Prostate gland (tissue), 2 donors: Measurements from ENCODE around the gene USP32. TPM values are rescaled to one million over a fixed set of nuclear protein-coding genes. Genes with fewer than 3 reads are reported as not detected.
"Not testable (repeated sequence)": the region's sequence is repeated elsewhere in the genome, so short reads cannot be mapped to it uniquely, and the experiment has no call there.

Experiments
- DNase-seq: peaks from one replicate; pipeline ENCODE4 v3.0.0-alpha.2; 2019; ENCODE audit warnings: low spot score
- H3K27ac ChIP-seq, 2 donors: fragments of 200-600 bp; sonication (generic); 2 replicates each; pipeline ENCODE4 v1.5.1; 2017 to 2019
- H3K27me3 ChIP-seq: fragments of 200-600 bp; sonication (generic); replicated peaks from 2 replicates; pipeline ENCODE4 v1.5.1; 2019; ENCODE audit not compliant: insufficient read depth
- H3K36me3 ChIP-seq, 2 donors: fragments of 200-600 bp; sonication (generic); 1 replicate in 1 of 2; 2 replicates in 1 of 2; pipeline versions ENCODE4 v1.5.1 to v1.8.1; 2017 to 2019
- H3K4me1 ChIP-seq: fragments of 200-600 bp; sonication (generic); replicated peaks from 2 replicates; pipeline ENCODE4 v1.5.1; 2019
- H3K4me3 ChIP-seq, 2 donors: fragments of 200-600 bp; sonication (generic); 2 replicates each; pipeline ENCODE4 v1.5.1; 2017 to 2019
- H3K9me3 ChIP-seq: fragments of 200-600 bp; sonication (generic); 2 replicates; pipeline ENCODE4 v1.5.1; 2017
- CTCF ChIP-seq, 4 experiments: fragments of 200-600 bp in 2 of 4; fragments of 450-650 bp in 2 of 4; sonication (generic) in 2 of 4; IDR thresholded peaks; 1 replicate in 3 of 4; 2 replicates in 1 of 4; pipeline ENCODE4 v1.5.1; 2016 to 2019; ENCODE audit warnings: antibody characterized with exemption in 4 of 4, mild to moderate bottlenecking in 2 of 4, moderate library complexity in 2 of 4
- POLR2A ChIP-seq: fragments of 450-650 bp; IDR thresholded peaks from one replicate; pipeline ENCODE4 v1.6.1; 2016; ENCODE audit warnings: antibody characterized with exemption, mild to moderate bottlenecking
- POLR2AphosphoS5 ChIP-seq: sonication (generic); formaldehyde crosslinking; IDR thresholded peaks from one replicate; pipeline ENCODE4 v1.6.1; 2017; ENCODE audit warnings: antibody characterized with exemption
- WGBS: methylation state at CpG from one replicate; pipeline ENCODE4 v1.1.5; 2018; 5-methylcytosine and 5-hydroxymethylcytosine counted together
- intact Hi-C: fragments of 100-400 bp; cut with DNase I; formaldehyde crosslinking; loops from one replicate; pipeline ENCODE4 v1.14.2; 2022
- total RNA-seq, 2 donors: library from RNA; depleted of rRNA; stranded (reverse); fragments of >200 nt; gene quantifications; one replicate each; pipeline ENCODE4 v1.1.0, GENCODE V29; 2016

Gene USP32
- total RNA-seq, 2 donors from 2014 or later = 21.8 to 59.3 TPM

- intact Hi-C loops = no loop called here
- TF ChIP-seq CTCF (IDR thresholded peaks at IDR 0.05) (no peak), POLR2AphosphoS5 (no peak), POLR2A (no peak)
- DNase-seq = no peak
- WGBS = 97% methylated on average over 1 of the region's 1 CpG
- H3K9me3 ChIP-seq = no peaks in the 10 kb centered on the region
- H3K4me1 ChIP-seq = no peaks in the 10 kb centered on the region
- H3K4me3 ChIP-seq = no peak overlapping the region
- no peak overlapping the region for H3K27ac ChIP-seq
- H3K36me3 ChIP-seq = peaks cover 0 to 6% of the 10 kb centered on the region in 2 donors
- H3K27me3 ChIP-seq = no peaks in the 10 kb centered on the region
These were observed 167.9 kb downstream of the USP32 start for GRCh38 chr17:60224064-60224463.

- TF ChIP-seq CTCF (IDR thresholded peaks at IDR 0.05) = no peak
- no peak for TF ChIP-seq POLR2AphosphoS5
- TF ChIP-seq POLR2A = no peak
- DNase-seq = no peak
- intact Hi-C loops = no loop called here
- H3K9me3 ChIP-seq = no peaks in the 10 kb centered on the region
- H3K27ac ChIP-seq = no peak overlapping the region
- no peaks in the 10 kb centered on the region for H3K4me1 ChIP-seq
- H3K36me3 ChIP-seq = peaks cover 0 to 6% of the 10 kb centered on the region in 2 donors
- WGBS = 67% methylated on average over 1 of the region's 1 CpG
- no peak overlapping the region for H3K4me3 ChIP-seq
- no peaks in the 10 kb centered on the region for H3K27me3 ChIP-seq
These were observed 168.5 kb downstream of the USP32 start for GRCh38 chr17:60223456-60223855.

- H3K4me1 ChIP-seq, intact Hi-C loops, DNase-seq, H3K27me3 ChIP-seq, H3K9me3 ChIP-seq, H3K36me3 ChIP-seq, H3K4me3 ChIP-seq, H3K27ac ChIP-seq: not testable (repeated sequence)
- WGBS = 95% methylated on average over 2 of the region's 2 CpGs
These were observed 173.2 kb downstream of the USP32 start for GRCh38 chr17:60218774-60219173.

- intact Hi-C loops, DNase-seq, H3K4me3 ChIP-seq, H3K27ac ChIP-seq, H3K36me3 ChIP-seq, H3K4me1 ChIP-seq, H3K27me3 ChIP-seq, H3K9me3 ChIP-seq: not testable (repeated sequence)
- no CpG with 5 or more reads among the region's 2 CpGs for WGBS
These were observed 176.0 kb downstream of the USP32 start for GRCh38 chr17:60215895-60216294.

GRCh38 chr17:60211282-60211681, 180.7 kb downstream of the USP32 start:
- DNase-seq, H3K9me3 ChIP-seq, H3K36me3 ChIP-seq, H3K27ac ChIP-seq, H3K4me1 ChIP-seq, intact Hi-C loops, H3K27me3 ChIP-seq, H3K4me3 ChIP-seq: not testable (repeated sequence)

- H3K4me3 ChIP-seq, intact Hi-C loops, H3K9me3 ChIP-seq, H3K27me3 ChIP-seq, H3K36me3 ChIP-seq, DNase-seq, H3K4me1 ChIP-seq, H3K27ac ChIP-seq: not testable (repeated sequence)
- 89% methylated on average over 1 of the region's 1 CpG for WGBS
These were observed 183.6 kb downstream of the USP32 start for GRCh38 chr17:60208302-60208701.

GRCh38 chr17:60205782-60206181, 186.2 kb downstream of the USP32 start:
- H3K27me3 ChIP-seq, intact Hi-C loops, H3K4me3 ChIP-seq, H3K36me3 ChIP-seq, H3K9me3 ChIP-seq, DNase-seq, H3K27ac ChIP-seq, H3K4me1 ChIP-seq: not testable (repeated sequence)

- H3K4me3 ChIP-seq, H3K4me1 ChIP-seq, H3K27me3 ChIP-seq, H3K27ac ChIP-seq, H3K9me3 ChIP-seq, intact Hi-C loops, H3K36me3 ChIP-seq, DNase-seq: not testable (repeated sequence)
- 57% methylated on average over 1 of the region's 1 CpG for WGBS
These were observed 193.3 kb downstream of the USP32 start for GRCh38 chr17:60198630-60199029.

- WGBS = 95% methylated on average over 4 of the region's 4 CpGs
- H3K9me3 ChIP-seq, DNase-seq, H3K27me3 ChIP-seq, H3K36me3 ChIP-seq, H3K27ac ChIP-seq, H3K4me3 ChIP-seq, intact Hi-C loops, H3K4me1 ChIP-seq: not testable (repeated sequence)
These were observed 197.8 kb downstream of the USP32 start for GRCh38 chr17:60194141-60194540.
